GM21360 (cell line): Measurements from ENCODE around the gene ORAI3.
A peak's percentile ranks its signal among the peaks of the same experiment; 100 is the strongest.

ENCODE experiments used
- ATAC-seq: cut with Tn5 transposase; IDR thresholded peaks from one replicate; pipeline ENCODE4 v1.9.1; 2021; ENCODE audit warnings: mild to moderate bottlenecking, moderate library complexity; ENCODE audit not compliant: unreplicated experiment

The ORAI3 gene

GRCh38 chr16:30966033-30966619, 17.3 kb downstream of the ORAI3 start:
- ATAC-seq, result no peak

GRCh38 chr16:30967795-30968194, 18.9 kb downstream of the ORAI3 start:
- no peak for ATAC-seq

- no peak for ATAC-seq
Observed at GRCh38 chr16:30969246-30969842, 20.5 kb downstream of the ORAI3 start.

GRCh38 chr16:30971298-30971697, 22.4 kb downstream of the ORAI3 start:
- no peak for ATAC-seq

GRCh38 chr16:30972872-30973271, 24.0 kb downstream of the ORAI3 start:
- ATAC-seq, result no peak

GRCh38 chr16:30974348-30974747, 25.5 kb downstream of the ORAI3 start:
- ATAC-seq, result no peak

- ATAC-seq, result no peak
Observed at GRCh38 chr16:30976486-30976885, 27.6 kb downstream of the ORAI3 start.

GRCh38 chr16:30977502-30977901, 28.6 kb downstream of the ORAI3 start:
- no peak for ATAC-seq

- no peak for ATAC-seq
Observed at GRCh38 chr16:30979170-30980022, 30.5 kb downstream of the ORAI3 start.

GRCh38 chr16:30980023-30980371, 31.1 kb downstream of the ORAI3 start:
- no peak for ATAC-seq

- ATAC-seq, result no peak
Observed at GRCh38 chr16:30980434-30980833, 31.6 kb downstream of the ORAI3 start.

- no peak for ATAC-seq
Observed at GRCh38 chr16:30980959-30981358, 32.1 kb downstream of the ORAI3 start.

- ATAC-seq, result no peak
Observed at GRCh38 chr16:30982548-30983288, 33.9 kb downstream of the ORAI3 start.

- ATAC-seq, result no peak
Observed at GRCh38 chr16:30983289-30983889, 34.5 kb downstream of the ORAI3 start.

- no peak for ATAC-seq
Observed at GRCh38 chr16:30983898-30984610, 35.2 kb downstream of the ORAI3 start.

- peak; percentile 50 for ATAC-seq
Observed at GRCh38 chr16:30984669-30985400, 36.0 kb downstream of the ORAI3 start, which contains the start of gene HSD3B7. Gene HSD3B7 (plus strand): TSS chr16:30985207. CDS start chr16:30985659, 452 bp downstream.

GRCh38 chr16:30985401-30986128, 36.7 kb downstream of the ORAI3 start:
- ATAC-seq, result no peak

- ATAC-seq, result no peak
Observed at GRCh38 chr16:30986129-30986991, 37.5 kb downstream of the ORAI3 start.
